B cell (primary cell): ENCODE measurements around the gene GALR3. TPM values are rescaled to one million over a fixed set of nuclear protein-coding genes. Genes with fewer than 3 reads are reported as not detected.

Source experiments
- ATAC-seq: fragments of 200-7000 bp; cut with Tn5 transposase; one replicate; pipeline ENCODE4 v1.10.0; 2021; ENCODE audit warnings: low read depth, mild to moderate bottlenecking, moderate number of reproducible peaks, moderate library complexity
- CTCF ChIA-PET: fragments of 350-600 bp; sonication (Branson Sonifier 250); formaldehyde crosslinking; loops from one replicate; lab custom pipeline; 2021; ENCODE audit warnings: antibody characterized with exemption, inconsistent platforms; lab: Charles Lee
- POLR2A ChIA-PET: fragments of 350-600 bp; sonication (Branson Sonifier 250); formaldehyde crosslinking; loops from one replicate; lab custom pipeline; 2021; ENCODE audit warnings: antibody characterized with exemption; lab: Charles Lee
- DNase-seq: peaks from one replicate; pipeline ENCODE4 v3.0.0; 2013
- H2AFZ ChIP-seq: 2 replicates; pipeline ENCODE4 v1.6.1; 2012; ENCODE audit warnings: mild to moderate bottlenecking, low read depth, low read length; ENCODE audit not compliant: insufficient read depth, poor library complexity, severe bottlenecking
- H3K27ac ChIP-seq, 2 donors: 1 replicate in 1 of 2; 2 replicates in 1 of 2; pipeline ENCODE4 v1.5.1; 2012 to 2013; ENCODE audit warnings: low read length in 2 of 2, mild to moderate bottlenecking in 2 of 2, moderate library complexity in 1 of 2
- H3K27me3 ChIP-seq, 4 experiments: fragments of 200-600 bp in 1 of 4; sonication (generic) in 1 of 4; replicated peaks in 1 of 4; 1 replicate in 2 of 4; 2 replicates in 2 of 4; pipeline versions ENCODE4 v1.6.1 to v1.7.0; 2013 to 2016; ENCODE audit warnings: low read length in 3 of 4, mild to moderate bottlenecking in 2 of 4, mixed read lengths in 1 of 4, moderate library complexity in 1 of 4; ENCODE audit not compliant: insufficient read depth in 4 of 4, control insufficient read depth in 3 of 4; ENCODE audit errors: control extremely low read depth in 1 of 4
- H3K36me3 ChIP-seq, 2 experiments: replicated peaks in 1 of 2; 1 replicate in 1 of 2; 2 replicates in 1 of 2; pipeline versions ENCODE4 v1.6.1 to v1.7.1; 2013; ENCODE audit warnings: low read length in 1 of 2; ENCODE audit not compliant: insufficient read depth in 2 of 2, control insufficient read depth in 1 of 2; ENCODE audit errors: control extremely low read depth in 1 of 2, extremely low read depth in 1 of 2
- H3K4me1 ChIP-seq, 2 donors: fragments of 200-600 bp in 1 of 2; sonication (generic) in 1 of 2; 1 replicate in 1 of 2; 2 replicates in 1 of 2; pipeline versions ENCODE4 v1.5.1 to v1.6.1; 2013 to 2017; ENCODE audit warnings: low read length in 2 of 2; ENCODE audit not compliant: control insufficient read depth in 2 of 2, insufficient read depth in 2 of 2
- H3K4me2 ChIP-seq: replicated peaks from 2 replicates; pipeline ENCODE3; 2012; ENCODE audit warnings: mild to moderate bottlenecking, low read depth, low read length; ENCODE audit not compliant: poor library complexity, severe bottlenecking
- H3K4me3 ChIP-seq, 5 experiments: fragments of 200-600 bp in 1 of 5; sonication (generic) in 1 of 5; 1 replicate in 3 of 5; 2 replicates in 2 of 5; pipeline versions ENCODE4 v1.5.1 to v1.7.0; 2011 to 2016; ENCODE audit warnings: low read length in 4 of 5, mild to moderate bottlenecking in 4 of 5, low read depth in 2 of 5, control low read depth in 1 of 5, moderate library complexity in 1 of 5; ENCODE audit not compliant: insufficient read depth in 1 of 5; ENCODE audit errors: control extremely low read depth in 1 of 5, extremely low read depth in 1 of 5
- H3K79me2 ChIP-seq: fragments of 200-600 bp; sonication (generic); one replicate; pipeline ENCODE4 v1.6.0; 2016; ENCODE audit warnings: low read length; ENCODE audit not compliant: control insufficient read depth, insufficient read depth
- H3K9ac ChIP-seq: fragments of 200-600 bp; sonication (generic); 2 replicates; pipeline ENCODE4 v1.6.1; 2017; ENCODE audit warnings: mild to moderate bottlenecking, low read length, moderate library complexity
- H3K9me3 ChIP-seq, 3 donors: one replicate each; pipeline versions ENCODE4 v1.6.1 to v1.7.1; 2013; ENCODE audit warnings: low read length in 2 of 3; ENCODE audit not compliant: control insufficient read depth in 2 of 3, insufficient read depth in 1 of 3; ENCODE audit errors: control extremely low read depth in 1 of 3
- H4K20me1 ChIP-seq: 2 replicates; pipeline ENCODE4 v1.6.0; 2012; ENCODE audit warnings: mild to moderate bottlenecking, low read length; ENCODE audit not compliant: insufficient read depth, control insufficient read depth, poor library complexity, severe bottlenecking
- H3K27ac Mint-ChIP-seq: one replicate; pipeline ENCODE4 v1.8.0; 2021; ENCODE audit warnings: mixed read lengths
- H3K27me3 Mint-ChIP-seq: one replicate; pipeline ENCODE4 v1.8.0; 2021; ENCODE audit warnings: mixed read lengths
- H3K4me1 Mint-ChIP-seq: one replicate; pipeline ENCODE4 v1.8.0; 2021; ENCODE audit warnings: mixed read lengths
- H3K4me3 Mint-ChIP-seq: one replicate; pipeline ENCODE4 v1.8.0; 2021; ENCODE audit warnings: mixed read lengths
- H3K9me3 Mint-ChIP-seq: one replicate; pipeline ENCODE4 v1.8.0; 2022; ENCODE audit warnings: mixed read lengths; ENCODE audit not compliant: insufficient read depth
- EZH2 ChIP-seq: IDR thresholded peaks from 2 replicates; pipeline ENCODE4 v1.6.1; 2012; ENCODE audit warnings: borderline replicate concordance, low read depth, mild to moderate bottlenecking, moderate library complexity, low read length; ENCODE audit not compliant: insufficient read depth, poor library complexity, severe bottlenecking
- WGBS: methylation state at CpG from one replicate; pipeline ENCODE4 v1.1.5; 2013; ENCODE audit warnings: missing lambda C conversion rate; ENCODE audit not compliant: insufficient coverage; 5-methylcytosine and 5-hydroxymethylcytosine counted together
- intact Hi-C: fragments of 100-400 bp; cut with micrococcal nuclease; formaldehyde crosslinking; loops from one replicate; pipeline ENCODE4 v1.10.0; 2022
- polyA plus RNA-seq: library from polyadenylated mRNA; depleted of rRNA; stranded (reverse); fragments of >200 nt; gene quantifications from 2 replicates; pipeline ENCODE4 v1.2.3, GENCODE V29; 2012
- total RNA-seq, 2 donors: library from RNA; stranded (reverse); fragments of 120-200 nt in 1 of 2; gene quantifications; 1 replicate in 1 of 2; 2 replicates in 1 of 2; pipeline versions ENCODE4 v1.2.3 to v1.2.4, GENCODE V29; 2013 to 2022
- TF ChIP-seq, protein P1 (sequence below): fragments of 200-600 bp; IDR thresholded peaks from one replicate; pipeline ENCODE4 v1.8.0; 2022; ENCODE audit warnings: antibody characterized with exemption, mild to moderate bottlenecking

The GALR3 gene
- total and polyA plus RNA-seq, 2 donors (not counting 1 experiment from before 2014, with no cell fraction given), result not detected

DNA sequence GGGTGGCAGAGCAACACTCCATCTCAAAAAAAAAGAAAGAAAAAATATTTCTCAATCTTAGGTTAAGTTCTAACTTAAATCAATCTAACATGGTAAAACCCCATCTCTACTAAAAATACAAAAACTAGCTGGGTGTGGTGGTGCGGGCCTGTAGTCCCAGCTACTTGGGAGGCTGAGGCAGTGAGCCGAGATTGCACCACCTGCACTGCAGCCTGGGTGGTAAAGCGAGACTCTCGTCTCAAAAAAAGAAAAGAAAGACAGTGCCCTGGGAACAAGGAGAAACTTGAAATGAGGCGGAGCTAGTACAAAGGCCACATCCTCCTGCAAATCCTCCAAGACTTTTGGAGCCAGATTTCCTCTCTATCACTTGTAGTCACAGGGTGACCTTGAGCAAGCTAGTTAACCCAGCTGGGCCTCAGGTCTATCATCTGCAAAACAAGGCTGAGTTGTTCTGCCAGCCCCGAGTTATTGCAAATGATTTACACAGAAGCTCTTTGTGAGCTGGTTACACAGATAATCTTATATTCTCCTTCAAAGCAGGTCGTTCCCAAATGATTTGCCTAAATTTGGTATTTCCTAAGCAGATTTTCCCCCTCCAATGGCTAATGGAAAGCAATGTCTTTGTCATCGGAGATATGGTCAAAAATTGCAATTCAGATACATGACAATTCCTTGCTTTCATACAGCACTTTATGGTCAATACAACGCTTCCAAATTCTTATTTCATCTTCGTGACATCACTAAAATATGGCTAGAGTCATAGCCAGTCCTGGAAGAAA is 19.0 kb downstream of the GALR3 start:
- ATAC-seq (no peak), DNase-seq (no peak)
- CTCF ChIA-PET, result interaction anchor here (0.8 to 3.8 kb wide), 4 partner anchors 11 to 235 kb away, joined by 3 to 20 read pairs (median 6); no protein-coding TSS in a partner anchor
- Histone ChIP-seq H2AFZ (no peak overlapping the region), H3K79me2 (peaks cover 31% of the 10 kb centered on the region), H3K9ac (no peak overlapping the region), H3K27me3 (no peaks in the 10 kb centered on the region), H3K9me3 (peaks cover 0 to 3% (median 0%) of the 10 kb centered on the region in 3 donors), H3K36me3 (peaks cover 4 to 14% of the 10 kb centered on the region in 2 experiments), H3K27ac (no peak overlapping the region), H3K4me1 (peaks cover 7 to 18% of the 10 kb centered on the region in 2 donors), H3K4me2 (no peak overlapping the region), H4K20me1 (peaks cover 4% of the 10 kb centered on the region), H3K4me3 (no peak overlapping the region)
- Mint-ChIP-seq H3K4me1 (peaks cover 10% of the 10 kb centered on the region), H3K27ac (peak overlapping the region; percentile 16), H3K4me3 (peak overlapping the region; percentile 67), H3K27me3 (no peaks in the 10 kb centered on the region), H3K9me3 (no peaks in the 10 kb centered on the region)
- 93% methylated on average over 8 of the region's 10 CpGs for WGBS
- POLR2A ChIA-PET, result no interaction called here
- TF ChIP-seq, protein P1, sequence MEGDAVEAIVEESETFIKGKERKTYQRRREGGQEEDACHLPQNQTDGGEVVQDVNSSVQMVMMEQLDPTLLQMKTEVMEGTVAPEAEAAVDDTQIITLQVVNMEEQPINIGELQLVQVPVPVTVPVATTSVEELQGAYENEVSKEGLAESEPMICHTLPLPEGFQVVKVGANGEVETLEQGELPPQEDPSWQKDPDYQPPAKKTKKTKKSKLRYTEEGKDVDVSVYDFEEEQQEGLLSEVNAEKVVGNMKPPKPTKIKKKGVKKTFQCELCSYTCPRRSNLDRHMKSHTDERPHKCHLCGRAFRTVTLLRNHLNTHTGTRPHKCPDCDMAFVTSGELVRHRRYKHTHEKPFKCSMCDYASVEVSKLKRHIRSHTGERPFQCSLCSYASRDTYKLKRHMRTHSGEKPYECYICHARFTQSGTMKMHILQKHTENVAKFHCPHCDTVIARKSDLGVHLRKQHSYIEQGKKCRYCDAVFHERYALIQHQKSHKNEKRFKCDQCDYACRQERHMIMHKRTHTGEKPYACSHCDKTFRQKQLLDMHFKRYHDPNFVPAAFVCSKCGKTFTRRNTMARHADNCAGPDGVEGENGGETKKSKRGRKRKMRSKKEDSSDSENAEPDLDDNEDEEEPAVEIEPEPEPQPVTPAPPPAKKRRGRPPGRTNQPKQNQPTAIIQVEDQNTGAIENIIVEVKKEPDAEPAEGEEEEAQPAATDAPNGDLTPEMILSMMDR, result no peak
- no peak for TF ChIP-seq EZH2
- intact Hi-C loops, result loop anchor here (5.0 to 10.0 kb wide), 2 partner anchors 95 to 597 kb away; partner anchors contain the start of gene RAC2

DNA sequence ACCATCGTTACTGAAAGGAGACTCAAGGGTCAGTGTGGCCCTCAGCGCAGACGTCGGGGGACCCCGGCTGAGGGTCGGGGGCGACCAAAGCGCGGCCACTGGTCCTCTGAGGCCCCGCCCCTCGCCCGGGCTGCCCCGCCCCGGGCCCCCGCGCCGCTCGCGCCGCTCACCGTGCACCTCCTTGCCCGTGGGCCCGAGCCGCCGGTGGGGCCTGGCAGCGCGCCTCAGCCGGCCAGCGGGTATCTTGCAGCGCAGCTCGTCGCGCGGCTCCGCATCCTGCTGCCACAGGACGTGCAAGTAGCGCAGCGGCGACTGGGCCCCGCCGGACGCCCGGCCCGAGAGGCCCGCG is 20.5 kb downstream of the GALR3 start:
- TF ChIP-seq EZH2, result no peak
- TF ChIP-seq, protein P1, result no peak
- Histone ChIP-seq H3K79me2 (peaks cover 36% of the 10 kb centered on the region), H3K4me2 (peak overlapping the region; percentile 93), H3K4me1 (peaks cover 11 to 25% of the 10 kb centered on the region in 2 donors), H3K27me3 (no peaks in the 10 kb centered on the region), H2AFZ (peak overlapping the region; percentile 90), H3K27ac (peak overlapping the region in 1 of 2 donors; percentile 76), H3K9me3 (peaks cover 0 to 9% (median 0%) of the 10 kb centered on the region in 3 donors), H4K20me1 (peaks cover 4% of the 10 kb centered on the region), H3K4me3 (peak overlapping the region; percentile 46 to 78 (median 65)), H3K36me3 (peaks cover 3 to 5% of the 10 kb centered on the region in 2 experiments), H3K9ac (peak overlapping the region; percentile 70)
- DNase-seq (no peak), ATAC-seq (peak; percentile 35)
- intact Hi-C loops, result loop anchor here (1.0 to 10.0 kb wide), 7 partner anchors 36 to 599 kb away; partner anchors contain the start of genes GCAT, MAFF, MICALL1 and NOL12
- no peaks in the 10 kb centered on the region for H3K27me3 Mint-ChIP-seq
- peak overlapping the region; percentile 87 for H3K27ac Mint-ChIP-seq
- ChIA-PET POLR2A (interaction anchor here (0.7 to 0.9 kb wide), 3 partner anchors 62 to 210 kb away, joined by 3 read pairs; partner anchors contain the start of genes C22orf23, MICALL1 and POLR2F), CTCF (interaction anchor here (1.2 to 3.8 kb wide), 5 partner anchors 9 to 200 kb away, joined by 3 to 20 read pairs (median 4); partner anchors contain the start of gene LGALS1)
- H3K4me1 Mint-ChIP-seq, result peaks cover 16% of the 10 kb centered on the region
- peak overlapping the region; percentile 91 for H3K4me3 Mint-ChIP-seq
- under 1% methylated on average over 46 of the region's 46 CpGs for WGBS
- no peaks in the 10 kb centered on the region for H3K9me3 Mint-ChIP-seq
